MM.1S (cell line): Measurements from ENCODE around the gene NPSR1.

Experiments used
- DNase-seq: peaks from one replicate; pipeline ENCODE4 v3.0.0-alpha.2; 2015
- H2AFZ ChIP-seq: fragments of 300-600 bp; sonication (generic); 2 replicates; pipeline ENCODE4 v1.6.0; 2016; ENCODE audit warnings: antibody characterized with exemption, low read length
- H3F3A ChIP-seq: fragments of 300-600 bp; sonication (generic); 2 replicates; pipeline ENCODE4 v1.6.1; 2016; ENCODE audit warnings: mild to moderate bottlenecking, antibody characterized with exemption, low read length, moderate library complexity, mixed read lengths; ENCODE audit not compliant: insufficient read depth
- H3K27ac ChIP-seq: fragments of 300-600 bp; sonication (generic); 2 replicates; pipeline ENCODE4 v1.5.1; 2016; ENCODE audit warnings: mild to moderate bottlenecking, low read length
- H3K27me3 ChIP-seq: fragments of 300-600 bp; sonication (generic); replicated peaks from 2 replicates; pipeline ENCODE4 v1.6.0; 2016; ENCODE audit warnings: low read length; ENCODE audit not compliant: insufficient read depth
- H3K36me3 ChIP-seq: fragments of 300-600 bp; sonication (generic); replicated peaks from 2 replicates; pipeline ENCODE4 v1.6.1; 2016; ENCODE audit warnings: mild to moderate bottlenecking, low read length, mixed read lengths; ENCODE audit not compliant: insufficient read depth
- H3K4me1 ChIP-seq: fragments of 300-600 bp; sonication (generic); 2 replicates; pipeline ENCODE4 v1.6.1; 2016; ENCODE audit warnings: low read length, mixed read lengths
- H3K4me2 ChIP-seq: fragments of 300-600 bp; sonication (generic); 2 replicates; pipeline ENCODE4 v1.6.0; 2016; ENCODE audit warnings: low read depth, low read length
- H3K4me3 ChIP-seq: fragments of 300-600 bp; sonication (generic); 2 replicates; pipeline ENCODE4 v1.5.1; 2016; ENCODE audit warnings: low read length, mixed read lengths
- H3K79me2 ChIP-seq: fragments of 300-600 bp; sonication (generic); 2 replicates; pipeline ENCODE4 v1.6.1; 2016; ENCODE audit warnings: mixed run types, low read length, mixed read lengths
- H3K9ac ChIP-seq: fragments of 300-600 bp; sonication (generic); 2 replicates; pipeline ENCODE4 v1.6.1; 2016; ENCODE audit warnings: low read length, mixed read lengths
- H3K9me2 ChIP-seq: fragments of 300-600 bp; sonication (generic); replicated peaks from 2 replicates; pipeline ENCODE4 v1.6.1; 2016; ENCODE audit warnings: mild to moderate bottlenecking, low read length, mixed read lengths; ENCODE audit not compliant: insufficient read depth
- H3K9me3 ChIP-seq: fragments of 300-600 bp; sonication (generic); replicated peaks from 2 replicates; pipeline ENCODE4 v1.6.1; 2016; ENCODE audit warnings: mild to moderate bottlenecking, low read length, mixed read lengths; ENCODE audit not compliant: insufficient read depth
- H4K20me1 ChIP-seq: fragments of 300-600 bp; sonication (generic); 2 replicates; pipeline ENCODE4 v1.6.1; 2016; ENCODE audit warnings: mild to moderate bottlenecking, low read length, moderate library complexity, mixed read lengths; ENCODE audit not compliant: insufficient read depth
- CTCF ChIP-seq: fragments of 300-600 bp; sonication (generic); IDR thresholded peaks from 2 replicates; pipeline ENCODE4 v1.5.1; 2016; ENCODE audit warnings: antibody characterized with exemption, low read length, mixed read lengths
- EZH2 ChIP-seq: fragments of 300-600 bp; sonication (generic); optimal IDR thresholded peaks from 2 replicates; pipeline ENCODE3; 2017; ENCODE audit warnings: low read depth, mild to moderate bottlenecking, antibody characterized with exemption, low read length, mixed read lengths
- EZH2phosphoT487 ChIP-seq: fragments of 300-600 bp; sonication (generic); IDR thresholded peaks from 2 replicates; pipeline ENCODE4 v1.6.1; 2018; ENCODE audit warnings: antibody characterized with exemption, low read length

NPSR1 gene

GRCh38 chr7:34886856-34887255 is 228.8 kb downstream of the NPSR1 start:
- TF ChIP-seq EZH2, result no peak
- no peak for TF ChIP-seq EZH2phosphoT487
- no peak for TF ChIP-seq CTCF
- H3K4me1 ChIP-seq, result no peaks in the 10 kb centered on the region
- no peaks in the 10 kb centered on the region for H4K20me1 ChIP-seq

GRCh38 chr7:34889951-34890350 is 231.9 kb downstream of the NPSR1 start:
- Histone ChIP-seq H3K4me2 (no peak overlapping the region), H3K27ac (no peak overlapping the region), H3K27me3 (no peaks in the 10 kb centered on the region), H3K4me3 (no peak overlapping the region), H2AFZ (no peak overlapping the region), H3F3A (no peaks in the 10 kb centered on the region), H3K9me3 (no peaks in the 10 kb centered on the region), H3K9me2 (no peaks in the 10 kb centered on the region), H3K9ac (no peak overlapping the region), H3K36me3 (no peaks in the 10 kb centered on the region), H4K20me1 (no peaks in the 10 kb centered on the region), H3K79me2 (no peaks in the 10 kb centered on the region), H3K4me1 (no peaks in the 10 kb centered on the region)
- no peak for DNase-seq
- no peak for TF ChIP-seq CTCF
- TF ChIP-seq EZH2, result no peak
- no peak for TF ChIP-seq EZH2phosphoT487

More at GRCh38 chr7:34886856-34887255, 228.8 kb downstream of the NPSR1 start:
- Histone ChIP-seq H3K79me2 (no peaks in the 10 kb centered on the region), H3K9me3 (no peaks in the 10 kb centered on the region), H3K27me3 (no peaks in the 10 kb centered on the region), H3K4me3 (no peak overlapping the region), H3K4me2 (no peak overlapping the region), H3K27ac (no peak overlapping the region), H3F3A (no peaks in the 10 kb centered on the region), H3K9ac (no peak overlapping the region), H2AFZ (no peak overlapping the region), H3K9me2 (no peaks in the 10 kb centered on the region), H3K36me3 (no peaks in the 10 kb centered on the region)
- no peak for DNase-seq

GRCh38 chr7:34895202-34895601 is 237.2 kb downstream of the NPSR1 start:
- Histone ChIP-seq H2AFZ (no peak overlapping the region), H3K36me3 (no peaks in the 10 kb centered on the region), H3K9me2 (no peaks in the 10 kb centered on the region), H3K27me3 (no peaks in the 10 kb centered on the region), H4K20me1 (no peaks in the 10 kb centered on the region), H3K9me3 (no peaks in the 10 kb centered on the region), H3K4me2 (no peak overlapping the region), H3K4me1 (no peaks in the 10 kb centered on the region), H3F3A (no peaks in the 10 kb centered on the region), H3K4me3 (no peak overlapping the region), H3K27ac (no peak overlapping the region), H3K9ac (no peak overlapping the region), H3K79me2 (no peaks in the 10 kb centered on the region)
- no peak for TF ChIP-seq EZH2phosphoT487
- TF ChIP-seq EZH2, result no peak
- no peak for TF ChIP-seq CTCF
- DNase-seq, result no peak
